GM21515 (cell line): Measurements from ENCODE around the gene MAGEE2.
A peak's percentile ranks its signal among the peaks of the same experiment; 100 is the strongest.
"Not testable (repeated sequence)": the region's sequence is repeated elsewhere in the genome, so short reads cannot be mapped to it uniquely, and the experiment has no call there.

Experiments
- ATAC-seq: cut with Tn5 transposase; IDR thresholded peaks from one replicate; pipeline ENCODE4 v1.9.1; 2021; ENCODE audit not compliant: unreplicated experiment

MAGEE2 gene, protein sequence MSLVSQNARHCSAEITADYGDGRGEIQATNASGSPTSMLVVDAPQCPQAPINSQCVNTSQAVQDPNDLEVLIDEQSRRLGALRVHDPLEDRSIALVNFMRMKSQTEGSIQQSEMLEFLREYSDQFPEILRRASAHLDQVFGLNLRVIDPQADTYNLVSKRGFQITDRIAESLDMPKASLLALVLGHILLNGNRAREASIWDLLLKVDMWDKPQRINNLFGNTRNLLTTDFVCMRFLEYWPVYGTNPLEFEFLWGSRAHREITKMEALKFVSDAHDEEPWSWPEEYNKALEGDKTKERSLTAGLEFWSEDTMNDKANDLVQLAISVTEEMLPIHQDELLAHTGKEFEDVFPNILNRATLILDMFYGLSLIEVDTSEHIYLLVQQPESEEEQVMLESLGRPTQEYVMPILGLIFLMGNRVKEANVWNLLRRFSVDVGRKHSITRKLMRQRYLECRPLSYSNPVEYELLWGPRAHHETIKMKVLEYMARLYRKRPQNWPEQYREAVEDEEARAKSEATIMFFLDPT

DNA sequence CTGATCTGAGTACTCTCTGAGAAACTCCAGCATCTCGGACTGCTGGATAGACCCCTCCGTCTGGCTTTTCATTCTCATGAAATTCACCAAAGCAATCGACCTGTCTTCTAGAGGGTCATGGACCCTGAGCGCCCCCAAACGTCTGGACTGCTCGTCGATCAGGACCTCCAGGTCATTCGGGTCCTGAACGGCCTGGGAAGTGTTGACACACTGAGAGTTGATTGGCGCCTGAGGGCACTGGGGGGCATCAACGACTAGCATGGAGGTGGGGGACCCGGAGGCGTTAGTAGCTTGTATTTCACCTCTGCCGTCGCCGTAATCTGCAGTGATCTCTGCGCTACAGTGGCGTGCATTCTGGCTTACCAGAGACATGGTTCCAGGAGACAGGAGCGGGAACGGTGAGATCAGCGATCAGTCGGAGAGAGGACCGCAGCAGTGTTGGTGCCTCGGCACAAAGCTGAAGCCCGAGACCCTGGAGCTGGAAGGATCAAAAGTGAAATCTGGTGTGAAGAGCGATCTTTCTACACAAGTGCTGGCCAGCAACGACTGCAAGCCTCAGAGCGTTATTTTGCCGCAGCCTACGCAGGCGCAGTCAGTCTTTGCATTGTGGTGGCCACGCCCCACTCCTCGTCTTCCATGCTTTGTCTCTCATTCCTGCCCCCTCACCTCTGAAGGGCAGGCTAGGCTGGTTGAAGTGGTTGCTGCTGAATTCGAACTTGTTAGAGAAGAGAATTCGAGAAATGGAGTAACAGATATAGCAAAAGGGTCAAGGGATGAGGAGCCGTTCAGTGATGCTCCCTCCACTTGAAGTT is at the start of gene MAGEE2:
Gene MAGEE2, minus strand, starts transcription at position 575 of the 812 bp plus-strand sequence. Its CDS starts 203 bp downstream, at position 372.
- no peak for ATAC-seq

DNA sequence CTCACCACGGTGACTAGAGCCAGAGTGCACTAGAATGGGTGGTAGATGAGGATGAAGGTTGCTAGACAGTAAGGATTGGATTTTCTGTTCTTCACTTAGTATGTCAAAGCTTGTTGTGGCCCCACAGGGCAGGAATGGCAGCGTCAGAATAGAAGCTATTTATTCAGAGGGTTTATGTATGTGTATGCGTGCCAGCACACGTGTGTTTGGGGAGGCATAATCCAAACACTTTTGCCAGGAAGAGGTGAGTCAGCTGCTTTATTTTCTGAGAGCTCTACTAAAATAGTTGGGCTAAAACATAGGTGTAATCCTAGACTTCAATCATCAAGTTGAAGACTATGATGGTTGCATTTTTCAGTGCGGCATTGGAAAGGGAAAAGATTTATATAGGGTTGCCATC is 1.2 kb upstream of the MAGEE2 start:
- no peak for ATAC-seq

- ATAC-seq, result no peak
Observed at GRCh38 chrX:75781611-75782010, 3.4 kb downstream of the MAGEE2 start.

GRCh38 chrX:75768063-75768462 is 17.0 kb downstream of the MAGEE2 start:
- ATAC-seq, result not testable (repeated sequence)

- no peak for ATAC-seq
Observed at GRCh38 chrX:75748431-75748830, 36.6 kb downstream of the MAGEE2 start.

- ATAC-seq, result peak; percentile 85
Observed at GRCh38 chrX:75746891-75747639, 38.0 kb downstream of the MAGEE2 start.
